ENCODE data around the gene PALD1.

Gene PALD1

DNA sequence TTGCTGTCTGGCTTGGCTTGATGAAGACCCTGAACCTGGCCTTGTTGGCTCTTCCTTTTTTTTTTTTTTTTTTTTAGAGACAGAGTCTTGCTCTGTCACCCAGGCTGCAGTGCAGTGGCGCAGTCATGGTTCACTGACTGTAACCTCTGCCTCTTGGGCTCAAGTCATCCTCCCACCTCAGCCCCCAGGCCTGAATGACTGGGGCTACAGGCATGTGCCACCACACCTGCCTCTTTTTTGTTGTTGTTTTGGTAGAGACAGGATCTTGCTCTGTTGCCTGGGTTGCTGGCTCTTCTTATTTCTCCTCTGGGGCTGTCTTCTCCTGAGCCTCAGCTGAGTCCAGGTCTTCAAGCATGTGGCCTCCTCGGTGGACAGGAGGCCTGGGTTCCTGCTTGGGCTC is 79.3 kb downstream of the PALD1 start:
- Histone ChIP-seq H3K36me3 (ENCODE audit: control insufficient read depth, insufficient read depth, low read length) (peaks cover 15% of the 10 kb centered on the region), H3K9me3 (ENCODE audit: control insufficient read depth, insufficient read depth, low read length) (no peaks in the 10 kb centered on the region), H3K9ac (ENCODE audit: low read depth, low read length) (no peak overlapping the region), H3K27me3 (ENCODE audit: control insufficient read depth, insufficient read depth, low read length) (no peaks in the 10 kb centered on the region), H3K4me1 (ENCODE audit: control insufficient read depth, insufficient read depth, low read length) (peaks cover 5% of the 10 kb centered on the region), H3K4me3 (ENCODE audit: low read depth, low read length) (no peak overlapping the region)

DNA sequence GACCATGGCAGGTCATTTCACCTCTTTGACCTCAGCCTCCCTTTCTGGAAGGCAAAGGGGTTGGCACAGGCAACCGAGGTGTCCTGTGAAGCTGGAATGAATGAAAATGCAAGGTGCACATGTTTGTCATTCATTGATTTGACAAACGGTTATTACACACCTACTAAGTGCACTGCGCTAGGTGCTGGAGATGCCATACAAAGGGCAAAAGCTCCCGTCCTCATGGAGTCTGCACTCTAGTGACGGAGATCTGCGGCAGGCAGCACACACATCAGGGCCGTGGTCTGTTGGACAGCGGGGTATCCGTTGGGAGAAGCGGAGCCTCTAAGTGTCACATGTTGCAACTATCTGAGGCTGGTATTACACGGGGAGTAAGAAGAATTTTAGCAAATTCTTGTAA is 79.7 kb downstream of the PALD1 start:
- Histone ChIP-seq H3K36me3 (ENCODE audit: control insufficient read depth, insufficient read depth, low read length) (peaks cover 15% of the 10 kb centered on the region), H3K9ac (ENCODE audit: low read depth, low read length) (no peak overlapping the region), H3K4me3 (ENCODE audit: low read depth, low read length) (no peak overlapping the region), H3K4me1 (ENCODE audit: control insufficient read depth, insufficient read depth, low read length) (peaks cover 5% of the 10 kb centered on the region), H3K27me3 (ENCODE audit: control insufficient read depth, insufficient read depth, low read length) (no peaks in the 10 kb centered on the region), H3K9me3 (ENCODE audit: control insufficient read depth, insufficient read depth, low read length) (no peaks in the 10 kb centered on the region)

- H3K4me3 ChIP-seq (ENCODE audit: low read depth, low read length) = no peak overlapping the region
- no peaks in the 10 kb centered on the region for H3K9me3 ChIP-seq (ENCODE audit: control insufficient read depth, insufficient read depth, low read length)
- peaks cover 5% of the 10 kb centered on the region for H3K4me1 ChIP-seq (ENCODE audit: control insufficient read depth, insufficient read depth, low read length)
- no peak overlapping the region for H3K9ac ChIP-seq (ENCODE audit: low read depth, low read length)
- no peaks in the 10 kb centered on the region for H3K27me3 ChIP-seq (ENCODE audit: control insufficient read depth, insufficient read depth, low read length)
- peaks cover 11% of the 10 kb centered on the region for H3K36me3 ChIP-seq (ENCODE audit: control insufficient read depth, insufficient read depth, low read length)
Measured at GRCh38 chr10:70558871-70559810, 80.6 kb downstream of the PALD1 start.

GRCh38 chr10:70559861-70560260 is 81.3 kb downstream of the PALD1 start:
- H3K9me3 ChIP-seq (ENCODE audit: control insufficient read depth, insufficient read depth, low read length) = no peaks in the 10 kb centered on the region
- H3K9ac ChIP-seq (ENCODE audit: low read depth, low read length) = no peak overlapping the region
- H3K27me3 ChIP-seq (ENCODE audit: control insufficient read depth, insufficient read depth, low read length) = no peaks in the 10 kb centered on the region
- H3K4me1 ChIP-seq (ENCODE audit: control insufficient read depth, insufficient read depth, low read length) = peaks cover 5% of the 10 kb centered on the region
- H3K36me3 ChIP-seq (ENCODE audit: control insufficient read depth, insufficient read depth, low read length) = peaks cover 14% of the 10 kb centered on the region
- H3K4me3 ChIP-seq (ENCODE audit: low read depth, low read length) = no peak overlapping the region

GRCh38 chr10:70560511-70560941 is 82.0 kb downstream of the PALD1 start:
- Histone ChIP-seq H3K4me3 (ENCODE audit: low read depth, low read length) (no peak overlapping the region), H3K9ac (ENCODE audit: low read depth, low read length) (no peak overlapping the region), H3K27me3 (ENCODE audit: control insufficient read depth, insufficient read depth, low read length) (no peaks in the 10 kb centered on the region), H3K36me3 (ENCODE audit: control insufficient read depth, insufficient read depth, low read length) (peaks cover 14% of the 10 kb centered on the region), H3K9me3 (ENCODE audit: control insufficient read depth, insufficient read depth, low read length) (no peaks in the 10 kb centered on the region), H3K4me1 (ENCODE audit: control insufficient read depth, insufficient read depth, low read length) (peaks cover 5% of the 10 kb centered on the region)

- Histone ChIP-seq H3K4me3 (ENCODE audit: low read depth, low read length) (no peak overlapping the region), H3K36me3 (ENCODE audit: control insufficient read depth, insufficient read depth, low read length) (peaks cover 12% of the 10 kb centered on the region), H3K9me3 (ENCODE audit: control insufficient read depth, insufficient read depth, low read length) (no peaks in the 10 kb centered on the region), H3K27me3 (ENCODE audit: control insufficient read depth, insufficient read depth, low read length) (no peaks in the 10 kb centered on the region), H3K9ac (ENCODE audit: low read depth, low read length) (no peak overlapping the region), H3K4me1 (ENCODE audit: control insufficient read depth, insufficient read depth, low read length) (peaks cover 5% of the 10 kb centered on the region)
Measured at GRCh38 chr10:70561070-70561469, 82.5 kb downstream of the PALD1 start.

- H3K9ac ChIP-seq (ENCODE audit: low read depth, low read length) = no peak overlapping the region
- peaks cover 10% of the 10 kb centered on the region for H3K36me3 ChIP-seq (ENCODE audit: control insufficient read depth, insufficient read depth, low read length)
- no peak overlapping the region for H3K4me3 ChIP-seq (ENCODE audit: low read depth, low read length)
- H3K9me3 ChIP-seq (ENCODE audit: control insufficient read depth, insufficient read depth, low read length) = no peaks in the 10 kb centered on the region
- H3K4me1 ChIP-seq (ENCODE audit: control insufficient read depth, insufficient read depth, low read length) = peaks cover 5% of the 10 kb centered on the region
- H3K27me3 ChIP-seq (ENCODE audit: control insufficient read depth, insufficient read depth, low read length) = no peaks in the 10 kb centered on the region
Measured at GRCh38 chr10:70561558-70561957, 83.0 kb downstream of the PALD1 start.

DNA sequence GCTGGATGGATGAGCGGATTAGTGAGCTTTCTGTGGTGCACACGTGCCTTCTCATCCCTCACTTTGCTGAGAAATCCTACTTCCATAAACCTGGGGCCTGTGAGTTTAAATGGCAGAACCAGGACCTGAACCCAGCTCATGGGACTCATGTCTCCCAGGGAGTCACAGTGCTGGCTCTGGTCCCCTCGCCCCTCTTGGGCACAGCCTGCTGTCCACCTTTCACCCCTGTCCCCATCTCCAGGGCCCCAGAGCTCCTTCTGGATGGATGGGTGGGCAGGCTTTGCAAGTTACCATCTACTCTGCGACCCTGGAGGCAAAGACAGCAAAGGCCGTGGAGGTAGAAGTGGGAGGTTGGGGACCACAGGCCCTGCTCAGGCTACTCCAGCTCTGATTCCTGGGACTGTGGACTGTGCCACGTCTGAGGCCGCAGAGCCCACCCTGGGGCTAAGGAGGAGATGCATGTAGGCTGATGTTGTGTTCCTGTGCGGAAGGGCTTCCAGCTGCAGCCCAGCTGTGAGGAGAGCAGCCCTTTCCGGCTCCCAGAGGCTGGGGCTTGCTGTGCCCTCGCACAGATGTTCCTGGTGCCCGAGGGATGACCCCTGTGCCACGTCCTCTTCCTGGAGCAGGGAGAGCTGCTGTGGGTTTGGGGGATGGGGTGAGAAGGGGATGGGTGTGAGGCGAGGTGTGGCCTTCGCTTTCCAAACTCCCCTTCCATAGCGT is 83.6 kb downstream of the PALD1 start:
- Histone ChIP-seq H3K9ac (ENCODE audit: low read depth, low read length) (no peak overlapping the region), H3K9me3 (ENCODE audit: control insufficient read depth, insufficient read depth, low read length) (no peaks in the 10 kb centered on the region), H3K36me3 (ENCODE audit: control insufficient read depth, insufficient read depth, low read length) (peaks cover 8% of the 10 kb centered on the region), H3K27me3 (ENCODE audit: control insufficient read depth, insufficient read depth, low read length) (no peaks in the 10 kb centered on the region), H3K4me1 (ENCODE audit: control insufficient read depth, insufficient read depth, low read length) (peaks cover 5% of the 10 kb centered on the region), H3K4me3 (ENCODE audit: low read depth, low read length) (no peak overlapping the region)

- no peak overlapping the region for H3K9ac ChIP-seq (ENCODE audit: low read depth, low read length)
- peaks cover 6% of the 10 kb centered on the region for H3K36me3 ChIP-seq (ENCODE audit: control insufficient read depth, insufficient read depth, low read length)
- H3K27me3 ChIP-seq (ENCODE audit: control insufficient read depth, insufficient read depth, low read length) = no peaks in the 10 kb centered on the region
- H3K4me1 ChIP-seq (ENCODE audit: control insufficient read depth, insufficient read depth, low read length) = peaks cover 5% of the 10 kb centered on the region
- no peaks in the 10 kb centered on the region for H3K9me3 ChIP-seq (ENCODE audit: control insufficient read depth, insufficient read depth, low read length)
- H3K4me3 ChIP-seq (ENCODE audit: low read depth, low read length) = no peak overlapping the region
Measured at GRCh38 chr10:70563230-70563629, 84.7 kb downstream of the PALD1 start.

GRCh38 chr10:70564113-70564725 is 85.7 kb downstream of the PALD1 start:
- H3K4me1 ChIP-seq (ENCODE audit: control insufficient read depth, insufficient read depth, low read length) = peaks cover under 1% of the 10 kb centered on the region
- no peaks in the 10 kb centered on the region for H3K9me3 ChIP-seq (ENCODE audit: control insufficient read depth, insufficient read depth, low read length)
- H3K4me3 ChIP-seq (ENCODE audit: low read depth, low read length) = no peak overlapping the region
- peaks cover 6% of the 10 kb centered on the region for H3K36me3 ChIP-seq (ENCODE audit: control insufficient read depth, insufficient read depth, low read length)
- H3K27me3 ChIP-seq (ENCODE audit: control insufficient read depth, insufficient read depth, low read length) = no peaks in the 10 kb centered on the region
- H3K9ac ChIP-seq (ENCODE audit: low read depth, low read length) = no peak overlapping the region

DNA sequence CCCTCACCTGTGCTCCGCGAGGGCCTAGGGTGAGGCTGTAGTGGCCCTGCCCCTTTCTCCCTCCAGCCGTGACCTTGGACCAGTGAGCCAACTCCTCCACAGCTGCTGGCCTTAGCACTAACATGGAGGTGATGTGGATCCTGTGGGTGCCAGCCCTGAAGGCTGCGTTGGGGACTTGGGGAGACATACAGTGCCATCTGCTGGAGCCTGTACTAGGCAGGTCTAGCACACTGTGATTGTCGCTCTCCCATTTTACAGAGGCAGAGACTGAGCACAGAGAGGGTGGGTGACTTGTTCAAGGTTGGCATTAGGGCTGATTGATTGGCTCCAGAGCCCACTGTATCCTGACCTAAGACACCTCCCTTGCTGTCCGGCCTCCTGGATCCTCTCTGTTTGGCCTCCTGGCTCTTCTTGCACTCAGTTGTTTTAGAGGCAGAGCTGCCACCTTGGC is 86.4 kb downstream of the PALD1 start:
- peaks cover 6% of the 10 kb centered on the region for H3K36me3 ChIP-seq (ENCODE audit: control insufficient read depth, insufficient read depth, low read length)
- H3K9ac ChIP-seq (ENCODE audit: low read depth, low read length) = no peak overlapping the region
- no peaks in the 10 kb centered on the region for H3K9me3 ChIP-seq (ENCODE audit: control insufficient read depth, insufficient read depth, low read length)
- no peaks in the 10 kb centered on the region for H3K4me1 ChIP-seq (ENCODE audit: control insufficient read depth, insufficient read depth, low read length)
- no peak overlapping the region for H3K4me3 ChIP-seq (ENCODE audit: low read depth, low read length)
- no peaks in the 10 kb centered on the region for H3K27me3 ChIP-seq (ENCODE audit: control insufficient read depth, insufficient read depth, low read length)

Measured in iPS-15b (cell line).